Colonic mucosa (tissue), 4 donors: Measurements from ENCODE around the gene MRPL54. TPM values are rescaled to one million over a fixed set of nuclear protein-coding genes. Genes with fewer than 3 reads are reported as not detected.

Experiments used
- DNase-seq: peaks from one replicate; pipeline ENCODE4 v3.0.0-alpha.2; 2020
- H3K27ac ChIP-seq: fragments of 200-600 bp; one replicate; pipeline ENCODE4 v1.8.0; 2021
- H3K27me3 ChIP-seq: fragments of 200-600 bp; one replicate; pipeline ENCODE4 v1.8.0; 2021
- H3K36me3 ChIP-seq: fragments of 200-600 bp; one replicate; pipeline ENCODE4 v1.8.0; 2021
- H3K4me1 ChIP-seq: fragments of 200-600 bp; one replicate; pipeline ENCODE4 v1.8.0; 2021; ENCODE audit warnings: mild to moderate bottlenecking
- H3K4me3 ChIP-seq: fragments of 200-600 bp; one replicate; pipeline ENCODE4 v1.8.0; 2021
- H3K9ac ChIP-seq, 2 donors: one replicate each; pipeline ENCODE4 v1.7.0; 2013; ENCODE audit warnings: control low read depth in 2 of 2, low read depth in 2 of 2, low read length in 2 of 2
- H3K9me3 ChIP-seq: fragments of 200-600 bp; one replicate; pipeline ENCODE4 v1.8.0; 2021
- CTCF ChIP-seq: fragments of 200-600 bp; IDR thresholded peaks from one replicate; pipeline ENCODE4 v1.8.0; 2022; ENCODE audit warnings: antibody characterized with exemption, mild to moderate bottlenecking
- intact Hi-C: fragments of 100-400 bp; cut with DNase I; formaldehyde crosslinking; loops from one replicate; pipeline ENCODE4 v1.14.1; 2022
- total RNA-seq, 2 donors: library from RNA; stranded (reverse); fragmentation: NEBNext Ultra II Directional in 1 of 2; extraction: Animal tissue kit (Norgen Biotek cat#: 25700) in 1 of 2; gene quantifications; one replicate each; pipeline ENCODE4 v1.2.1, GENCODE V29; 2021
- donor health status: healthy.
- donor health status: DM: no; HTN: no; CAD: no.
- donor health status: DM: no; HTN: no; CAD: no.

The MRPL54 gene
- total RNA-seq, 2 donors from 2014 or later: 73.7 to 86.9 TPM

DNA sequence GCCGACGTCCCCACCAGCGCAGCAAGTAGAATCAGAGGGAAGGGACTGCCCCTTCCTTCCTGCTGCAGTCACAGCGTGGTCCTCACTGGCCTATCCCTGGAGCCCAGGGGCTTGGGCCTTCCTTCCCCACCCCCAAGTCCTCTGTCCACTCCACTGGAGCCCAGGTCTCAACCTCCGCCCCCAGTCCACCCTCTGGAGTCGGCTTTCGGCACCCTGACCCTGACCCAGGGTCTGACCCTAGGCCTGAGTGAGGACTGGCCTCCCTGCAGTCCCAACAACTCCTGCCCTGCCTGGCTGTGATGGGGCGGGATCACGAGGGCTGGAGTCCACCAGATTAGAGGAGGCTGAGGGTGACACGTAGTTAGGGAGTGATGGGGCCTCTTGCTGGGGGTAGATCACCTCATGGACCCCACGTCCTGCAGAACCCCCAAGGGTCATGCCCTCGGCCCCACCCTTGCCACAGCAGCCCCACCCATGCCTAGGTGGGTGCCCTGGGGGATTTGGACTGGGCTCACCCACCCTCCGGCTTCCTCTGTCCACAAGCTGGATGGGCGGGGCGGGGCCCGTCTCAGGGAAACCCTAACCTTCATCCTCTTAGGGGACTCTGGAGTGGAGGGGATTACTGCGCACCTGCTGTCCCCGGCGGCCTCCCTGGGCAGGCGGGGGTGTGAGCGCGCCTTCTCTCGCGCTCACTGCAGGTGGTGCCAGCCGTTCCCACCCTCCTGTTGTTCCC, 5.7 kb downstream of the MRPL54 start:
- Histone ChIP-seq H3K9me3 (no peaks in the 10 kb centered on the region), H3K36me3 (no peaks in the 10 kb centered on the region), H3K4me1 (no peaks in the 10 kb centered on the region), H3K9ac (no peak overlapping the region), H3K27ac (no peak overlapping the region), H3K27me3 (no peaks in the 10 kb centered on the region), H3K4me3 (no peak overlapping the region)
- intact Hi-C loops: loop anchor here (10.0 kb wide), 1 partner anchor 47 kb away; no protein-coding TSS in a partner anchor
- no peak for DNase-seq
- no peak for TF ChIP-seq CTCF

GRCh38 chr19:3768748-3769099, 6.2 kb downstream of the MRPL54 start:
- Histone ChIP-seq H3K27ac (no peak overlapping the region), H3K27me3 (no peaks in the 10 kb centered on the region), H3K36me3 (no peaks in the 10 kb centered on the region), H3K4me3 (no peak overlapping the region), H3K4me1 (no peaks in the 10 kb centered on the region), H3K9me3 (no peaks in the 10 kb centered on the region), H3K9ac (no peak overlapping the region)
- DNase-seq: no peak
- no peak for TF ChIP-seq CTCF
- intact Hi-C loops: loop anchor here (10.0 kb wide), 1 partner anchor 46 kb away; no protein-coding TSS in a partner anchor

- Histone ChIP-seq H3K9ac (peak overlapping the region in 1 of 2 donors; percentile 12), H3K27ac (no peak overlapping the region), H3K4me3 (no peak overlapping the region), H3K4me1 (no peaks in the 10 kb centered on the region), H3K27me3 (no peaks in the 10 kb centered on the region), H3K9me3 (no peaks in the 10 kb centered on the region), H3K36me3 (no peaks in the 10 kb centered on the region)
- no peak for DNase-seq
- no peak for TF ChIP-seq CTCF
- intact Hi-C loops: loop anchor here (10.0 kb wide), 1 partner anchor 45 kb away; no protein-coding TSS in a partner anchor
These were observed 7.0 kb downstream of the MRPL54 start for GRCh38 chr19:3769494-3769893.

- Histone ChIP-seq H3K9me3 (no peaks in the 10 kb centered on the region), H3K9ac (no peak overlapping the region), H3K4me1 (no peaks in the 10 kb centered on the region), H3K36me3 (no peaks in the 10 kb centered on the region), H3K27me3 (no peaks in the 10 kb centered on the region), H3K27ac (no peak overlapping the region), H3K4me3 (no peak overlapping the region)
- DNase-seq: no peak
- intact Hi-C loops: no loop called here
- no peak for TF ChIP-seq CTCF
These were observed 7.9 kb downstream of the MRPL54 start for GRCh38 chr19:3770136-3770999.

DNA sequence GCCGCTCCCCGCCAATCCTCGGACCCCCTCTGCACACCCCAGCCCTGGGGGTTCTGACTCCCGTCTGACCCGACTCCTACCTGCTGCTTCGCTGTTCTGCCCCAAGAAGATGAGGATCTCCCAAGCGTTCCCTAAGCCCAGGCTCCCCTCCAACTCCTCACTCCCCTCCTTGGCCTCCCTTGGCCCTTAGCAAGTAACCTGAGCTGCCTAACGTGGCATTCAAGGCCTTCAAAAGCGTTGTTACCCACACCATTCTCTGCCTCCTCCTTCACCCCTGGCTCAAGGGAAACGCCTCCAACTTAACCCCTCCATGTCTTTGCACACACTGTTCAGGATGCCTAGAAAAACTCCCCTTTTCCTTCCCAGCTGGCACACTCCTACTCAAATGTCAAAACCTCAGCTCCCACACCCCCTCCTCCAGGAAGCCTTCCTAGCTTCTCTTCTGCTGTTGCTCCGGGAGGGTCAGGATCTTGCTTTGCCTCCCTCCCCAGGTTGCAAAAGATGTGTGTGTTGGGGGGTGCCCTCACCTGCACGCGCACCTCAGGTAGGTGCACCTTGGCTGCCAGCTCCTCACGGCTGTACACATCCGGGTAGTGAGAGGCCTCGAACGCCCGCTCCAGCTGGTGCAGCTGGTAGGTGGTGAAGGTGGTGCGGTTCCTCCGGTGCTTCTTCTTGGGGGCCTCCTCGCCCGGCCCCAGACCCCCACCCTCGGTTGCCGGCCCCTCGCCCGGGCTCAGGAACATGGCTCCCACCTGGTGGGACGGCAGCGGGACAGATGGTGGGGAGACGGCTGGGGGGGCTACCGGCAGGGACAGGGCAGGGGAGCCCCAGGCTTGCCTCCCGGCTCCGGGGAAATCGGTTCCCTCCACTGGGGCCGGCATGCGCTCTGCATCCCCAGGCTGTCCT, 8.8 kb downstream of the MRPL54 start:
- no peak for TF ChIP-seq CTCF
- Histone ChIP-seq H3K27ac (no peak overlapping the region), H3K4me1 (no peaks in the 10 kb centered on the region), H3K4me3 (no peak overlapping the region), H3K27me3 (no peaks in the 10 kb centered on the region), H3K9me3 (no peaks in the 10 kb centered on the region), H3K9ac (no peak overlapping the region), H3K36me3 (no peaks in the 10 kb centered on the region)
- intact Hi-C loops: no loop called here
- DNase-seq: no peak
